ENCODE data around the gene ITCH.
"Not testable (repeated sequence)": the region's sequence is repeated elsewhere in the genome, so short reads cannot be mapped to it uniquely, and the experiment has no call there.

ITCH gene

DNA sequence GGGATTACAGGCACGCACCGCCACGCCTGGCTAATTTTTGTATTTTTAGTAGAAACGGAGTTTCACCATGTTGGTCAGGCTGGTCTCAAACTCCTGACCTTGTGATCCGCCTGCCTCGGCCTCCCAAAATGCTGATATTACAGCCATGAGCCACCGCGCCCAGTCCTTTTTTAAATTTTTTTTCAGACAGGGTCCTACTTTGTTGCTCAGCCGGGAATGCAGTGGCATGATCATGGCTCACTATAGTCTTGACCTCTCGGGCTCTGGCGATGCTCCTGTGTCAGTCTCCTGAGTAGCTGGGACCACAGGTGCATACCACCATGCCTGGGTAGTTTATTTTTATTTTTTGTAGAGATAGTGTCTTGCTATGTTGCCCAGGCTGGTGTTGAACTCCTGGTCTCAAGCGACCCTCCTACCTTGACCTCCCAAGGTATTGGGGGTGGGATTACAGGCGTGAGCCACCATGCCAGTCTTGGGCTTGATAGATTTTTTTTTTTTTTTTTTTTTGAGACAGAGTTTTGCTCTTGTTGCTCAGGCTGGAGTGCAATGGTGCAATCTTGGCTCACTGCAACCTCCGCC lies 19.9 kb downstream of the ITCH start:
- not testable (repeated sequence) for DNase-seq

DNA sequence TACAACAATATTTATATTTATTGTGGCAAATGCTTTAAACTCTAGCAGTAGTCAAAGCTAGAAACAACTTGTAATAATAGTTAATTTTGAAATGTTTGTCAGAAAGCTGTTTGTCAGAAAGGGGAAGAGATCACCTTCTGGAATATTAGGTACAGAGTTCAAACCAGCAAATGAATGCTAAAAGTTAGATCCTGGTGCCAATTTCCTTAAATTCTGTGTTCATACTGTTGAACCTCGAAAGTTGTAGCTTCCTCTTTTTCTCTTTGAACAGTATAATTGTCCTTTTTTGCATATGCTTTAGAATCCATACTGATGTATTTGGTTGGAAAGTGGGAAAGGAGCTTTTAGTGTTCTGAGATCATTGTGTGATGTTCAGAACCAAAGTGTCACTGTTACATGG lies 22.4 kb downstream of the ITCH start:
- DNase-seq: no peak

GRCh38 chr20:34388000-34388399 lies 24.9 kb downstream of the ITCH start:
- DNase-seq: no peak

DNA sequence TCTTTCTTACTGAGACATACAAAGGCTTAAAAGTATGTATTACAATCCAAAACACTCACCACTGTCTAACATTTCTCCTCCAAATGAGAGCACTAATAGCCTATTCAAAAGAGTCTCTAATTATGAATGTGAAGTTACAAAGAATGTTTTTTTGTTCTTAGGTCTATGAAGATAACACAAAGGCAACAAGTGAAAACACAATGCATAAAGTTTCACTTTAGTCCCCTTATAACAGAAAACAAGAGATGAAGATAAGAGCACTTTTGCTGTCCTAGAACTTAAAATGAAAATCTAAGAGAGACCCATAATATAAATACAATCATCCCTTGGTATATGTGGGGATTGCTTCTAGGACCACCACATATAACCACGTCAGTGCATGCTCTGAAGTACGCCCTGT lies 25.6 kb downstream of the ITCH start:
- DNase-seq: no peak

DNA sequence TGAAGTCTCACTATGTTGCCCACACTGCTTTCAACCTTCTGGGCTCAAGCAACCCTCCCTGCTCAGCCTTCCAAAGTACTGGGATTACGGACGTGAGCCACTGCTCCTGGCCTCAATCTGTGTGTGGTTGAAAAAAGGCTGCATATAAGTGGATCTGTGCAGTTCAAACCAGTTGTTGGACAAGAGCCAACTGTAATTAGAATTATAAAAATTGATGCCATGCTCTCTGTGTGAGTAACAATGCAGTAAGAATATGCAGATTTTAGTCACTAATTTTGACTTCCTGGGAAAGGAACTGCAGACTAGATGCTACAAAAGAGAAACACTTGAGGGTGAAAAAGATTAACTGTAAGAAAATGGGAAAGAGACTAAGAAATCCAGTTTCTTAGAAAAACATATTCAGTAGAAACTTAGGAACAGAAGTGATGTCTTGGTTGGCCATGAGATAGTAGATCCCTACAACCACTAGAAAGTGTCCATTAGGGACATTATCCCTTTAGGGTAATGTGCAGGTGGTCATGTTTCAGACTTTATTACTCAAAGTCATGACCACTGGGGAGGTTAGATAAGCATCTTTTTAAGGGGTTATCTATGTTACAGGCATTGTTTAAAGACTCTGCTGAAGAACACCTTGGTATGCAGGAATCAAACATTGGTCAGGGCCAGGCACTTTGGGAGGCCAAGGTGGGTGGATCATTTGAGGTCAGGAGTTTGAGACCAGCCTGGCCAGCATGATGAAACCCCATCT lies 26.3 kb downstream of the ITCH start:
- no peak for DNase-seq

DNA sequence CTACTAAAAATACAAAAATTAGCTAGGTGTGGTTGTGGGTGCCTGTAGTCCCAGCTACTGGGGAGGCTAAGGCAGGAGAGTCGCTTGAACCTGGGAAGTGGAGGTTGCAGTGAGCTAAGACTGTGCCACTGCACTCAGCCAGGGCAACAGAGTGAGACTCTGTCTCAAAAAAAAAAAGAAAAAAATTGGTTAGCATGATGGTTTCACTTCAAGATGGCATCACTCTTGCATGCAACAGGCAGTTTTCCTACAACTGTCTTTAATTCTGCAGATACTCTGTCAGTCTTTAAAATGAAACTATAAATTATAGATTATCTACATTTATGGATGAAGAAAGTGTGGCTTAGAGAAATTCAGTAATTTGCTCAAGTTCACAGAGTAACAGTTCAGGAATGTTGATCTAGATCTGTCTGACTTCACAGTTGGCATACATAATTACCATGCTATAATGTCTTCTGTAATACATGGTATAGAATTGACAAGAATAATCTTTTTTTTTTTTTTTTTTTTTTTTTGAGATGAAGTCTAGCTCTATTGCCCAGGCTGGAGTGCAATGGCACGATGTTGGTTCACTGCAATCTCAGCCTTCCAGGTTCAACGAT lies 27.0 kb downstream of the ITCH start:
- no peak for DNase-seq

DNA sequence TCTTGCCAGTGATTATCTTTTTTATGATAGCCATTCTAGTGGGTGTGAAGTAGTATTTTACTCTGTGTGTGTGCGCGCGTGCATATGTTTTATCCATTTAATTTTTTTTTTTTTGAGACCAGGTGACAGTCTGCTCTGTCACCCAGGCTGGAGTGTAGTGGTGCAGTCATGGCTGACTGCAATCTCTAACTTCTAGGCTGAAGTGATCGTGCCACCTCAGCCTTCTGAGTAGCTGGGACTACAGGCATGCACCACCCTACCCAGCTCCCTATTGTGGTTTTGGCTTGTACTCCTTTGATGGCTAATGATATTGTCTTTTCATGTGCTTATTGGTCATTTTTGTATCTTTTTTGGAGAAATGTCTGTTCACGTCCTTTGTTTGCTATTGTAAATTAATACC lies 33.3 kb downstream of the ITCH start:
- DNase-seq: no peak

- DNase-seq: no peak
Measured at GRCh38 chr20:34397096-34397495, 34.0 kb downstream of the ITCH start.

DNA sequence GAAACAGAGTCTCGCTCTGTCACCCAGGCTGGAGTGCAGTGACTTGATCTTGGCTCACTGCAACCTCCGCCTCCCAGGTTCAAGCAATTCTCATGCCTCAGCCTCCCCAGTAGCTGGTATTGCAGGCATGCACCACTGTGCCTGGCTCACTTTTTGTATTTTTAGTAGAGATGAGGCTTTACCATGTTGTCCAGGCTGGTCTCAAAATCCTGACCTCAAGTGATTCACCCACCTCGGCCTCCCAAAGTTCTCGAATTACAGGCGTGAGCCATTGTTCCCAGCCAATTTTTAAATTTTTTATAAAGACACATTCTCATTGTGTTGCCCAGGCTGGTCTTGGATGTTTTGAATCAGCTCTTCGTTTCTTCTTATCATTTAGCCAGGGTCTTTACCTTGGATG lies 37.7 kb downstream of the ITCH start:
- DNase-seq: not testable (repeated sequence)

GRCh38 chr20:34401741-34402455 lies 38.8 kb downstream of the ITCH start:
- no peak for DNase-seq

GRCh38 chr20:34402461-34402860 lies 39.4 kb downstream of the ITCH start:
- no peak for DNase-seq

DNA sequence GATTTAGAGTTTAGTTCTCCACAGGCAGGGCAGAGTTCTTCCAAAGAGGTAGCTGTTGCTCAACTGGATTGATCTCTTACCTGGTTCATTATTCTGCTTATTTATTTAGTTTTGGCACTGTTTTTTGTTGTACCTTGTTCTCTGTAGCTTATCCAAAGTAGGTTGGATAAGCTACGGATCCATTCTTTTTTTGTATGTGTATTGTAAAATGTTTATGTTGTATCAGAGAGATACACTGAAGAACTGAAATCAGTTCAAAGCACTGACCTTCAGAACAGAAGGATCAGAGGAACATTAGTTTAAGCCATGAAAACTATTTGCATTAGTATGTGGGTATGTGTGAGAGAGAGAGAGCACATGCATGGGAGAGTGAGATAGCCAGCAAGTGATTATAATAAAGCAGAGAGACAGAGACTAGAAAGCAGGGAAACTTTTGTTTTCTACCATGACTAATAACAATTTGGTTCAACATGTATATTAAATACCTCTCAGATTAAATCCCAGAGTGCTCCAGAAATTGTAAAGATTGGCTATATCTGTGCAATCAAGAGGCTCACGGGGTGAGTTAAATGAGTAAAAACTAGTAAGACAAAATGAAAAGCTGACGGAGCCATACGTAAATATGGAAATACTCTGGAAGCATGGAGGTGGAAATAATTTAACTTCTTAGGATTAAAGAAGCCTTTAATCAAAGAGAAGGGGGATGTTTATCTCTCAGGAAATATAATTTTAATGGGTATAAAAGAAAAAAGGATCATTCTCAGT lies 40.2 kb downstream of the ITCH start:
- DNase-seq: no peak

GRCh38 chr20:34403908-34404307 lies 40.8 kb downstream of the ITCH start:
- no peak for DNase-seq

- no peak for DNase-seq
Measured at GRCh38 chr20:34404803-34405202, 41.7 kb downstream of the ITCH start.

DNA sequence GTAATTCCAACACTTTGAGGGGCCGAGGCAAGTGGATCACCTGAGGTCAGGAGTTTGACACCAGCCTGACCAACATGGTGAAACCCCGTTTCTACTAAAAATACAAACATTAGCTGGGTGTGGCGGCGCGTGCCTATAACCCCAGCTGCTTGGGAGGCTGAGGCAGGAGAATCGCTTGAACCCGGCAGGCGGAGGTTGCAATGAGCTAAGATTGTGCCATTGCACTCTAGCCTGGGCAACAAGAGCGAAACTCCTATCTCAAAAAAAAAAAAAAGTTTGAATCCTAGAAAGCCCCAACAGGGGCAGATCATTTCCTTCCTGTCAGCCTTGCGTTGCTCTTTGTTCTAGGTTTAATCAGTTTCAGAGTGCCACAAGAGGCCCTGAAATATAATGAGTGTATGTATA lies 42.2 kb downstream of the ITCH start:
- not testable (repeated sequence) for DNase-seq

DNA sequence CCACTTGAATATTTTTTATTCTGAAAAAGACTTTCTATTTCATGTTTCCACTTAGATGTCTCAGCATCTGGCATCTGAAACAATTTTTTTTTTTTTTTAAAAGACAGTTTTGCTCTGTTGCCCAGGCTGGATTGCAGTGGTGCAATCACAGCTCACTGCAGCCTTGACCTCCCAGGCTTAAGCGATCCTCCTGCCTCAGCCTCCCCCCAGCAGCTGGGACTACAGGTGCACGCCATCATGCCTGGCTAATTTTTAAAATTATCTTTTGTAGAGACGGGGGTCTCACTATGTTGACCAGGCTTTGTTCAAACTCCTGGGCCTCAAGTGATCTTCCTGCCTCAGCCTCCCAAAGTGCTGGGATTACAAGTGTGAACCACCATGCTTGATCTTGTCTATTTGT lies 42.9 kb downstream of the ITCH start:
- DNase-seq: not testable (repeated sequence)

DNA sequence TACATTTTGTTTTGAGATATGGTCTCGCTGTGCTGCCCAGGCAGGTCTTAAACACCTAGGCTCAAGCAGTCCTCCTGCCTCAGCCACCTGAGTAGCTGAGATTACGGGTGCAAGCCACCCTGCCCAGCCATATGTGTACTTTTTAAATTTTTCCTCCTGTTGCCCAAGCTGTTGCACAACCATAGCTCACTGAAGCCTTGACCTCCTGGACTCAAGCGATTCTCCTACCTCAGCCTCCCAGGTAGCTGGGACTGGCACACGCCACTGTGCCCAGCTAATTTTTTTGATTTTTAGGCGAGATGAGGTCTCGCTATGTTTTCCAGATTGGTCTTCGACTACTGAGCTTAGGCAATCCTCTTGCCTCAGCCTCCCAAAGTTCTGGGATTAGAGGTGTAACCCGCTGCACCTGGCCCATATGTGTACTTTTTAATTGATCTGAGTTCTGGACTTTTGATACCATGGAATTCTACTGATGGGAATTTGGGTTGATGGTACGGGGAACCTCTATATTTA lies 44.9 kb downstream of the ITCH start:
- no peak for DNase-seq

GRCh38 chr20:34410336-34410735 lies 47.3 kb downstream of the ITCH start:
- no peak for DNase-seq

DNA sequence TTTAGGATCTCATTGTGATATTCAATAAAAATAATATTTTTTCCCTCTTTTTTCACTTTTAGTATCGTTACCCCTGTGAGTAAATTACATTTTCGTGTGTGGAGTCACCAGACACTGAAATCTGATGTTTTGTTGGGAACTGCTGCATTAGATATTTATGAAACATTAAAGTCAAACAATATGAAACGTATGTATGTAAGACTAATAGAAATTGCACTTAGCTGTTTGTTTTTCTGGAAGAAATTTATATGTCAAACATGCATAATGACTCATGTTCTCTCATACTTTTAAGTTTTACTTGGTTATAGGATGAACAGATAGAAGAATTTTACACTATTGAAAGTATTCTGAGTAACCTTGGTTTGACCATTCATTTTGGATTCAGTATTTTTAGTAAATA lies 49.4 kb downstream of the ITCH start:
- DNase-seq: no peak

DNA sequence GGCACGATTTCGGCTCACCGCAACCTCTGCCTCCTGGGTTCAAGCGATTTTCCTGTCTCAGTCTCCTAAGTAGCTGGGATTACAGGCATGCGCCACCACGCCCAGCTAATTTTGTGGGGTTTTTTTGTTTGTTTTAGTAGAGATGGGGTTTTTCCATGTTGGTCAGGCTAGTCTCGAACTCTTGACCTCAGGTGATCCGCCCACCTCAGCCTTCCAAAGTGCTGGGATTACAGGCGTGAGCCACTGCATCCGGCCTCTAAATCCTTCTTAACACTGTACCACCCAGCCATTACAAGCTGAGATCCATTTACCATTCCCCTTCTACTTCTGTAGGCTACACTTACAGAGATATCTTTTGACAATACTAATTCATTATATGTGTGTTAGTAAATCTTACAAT lies 51.5 kb downstream of the ITCH start:
- DNase-seq: not testable (repeated sequence)

GRCh38 chr20:34415079-34415478 lies 52.0 kb downstream of the ITCH start:
- no peak for DNase-seq

GRCh38 chr20:34420146-34420545 lies 57.1 kb downstream of the ITCH start:
- no peak for DNase-seq

GRCh38 chr20:34420975-34421374 lies 57.9 kb downstream of the ITCH start:
- DNase-seq: no peak

All from SHP77 (cell line).